Measurements from ENCODE around the gene SLC35E1. TPM values are rescaled to one million over a fixed set of nuclear protein-coding genes. Genes with fewer than 3 reads are reported as not detected.
A peak's percentile ranks its signal among the peaks of the same experiment; 100 is the strongest.

SLC35E1 gene
- total RNA-seq, 1 donor from 2014 or later: 26.9 TPM

DNA sequence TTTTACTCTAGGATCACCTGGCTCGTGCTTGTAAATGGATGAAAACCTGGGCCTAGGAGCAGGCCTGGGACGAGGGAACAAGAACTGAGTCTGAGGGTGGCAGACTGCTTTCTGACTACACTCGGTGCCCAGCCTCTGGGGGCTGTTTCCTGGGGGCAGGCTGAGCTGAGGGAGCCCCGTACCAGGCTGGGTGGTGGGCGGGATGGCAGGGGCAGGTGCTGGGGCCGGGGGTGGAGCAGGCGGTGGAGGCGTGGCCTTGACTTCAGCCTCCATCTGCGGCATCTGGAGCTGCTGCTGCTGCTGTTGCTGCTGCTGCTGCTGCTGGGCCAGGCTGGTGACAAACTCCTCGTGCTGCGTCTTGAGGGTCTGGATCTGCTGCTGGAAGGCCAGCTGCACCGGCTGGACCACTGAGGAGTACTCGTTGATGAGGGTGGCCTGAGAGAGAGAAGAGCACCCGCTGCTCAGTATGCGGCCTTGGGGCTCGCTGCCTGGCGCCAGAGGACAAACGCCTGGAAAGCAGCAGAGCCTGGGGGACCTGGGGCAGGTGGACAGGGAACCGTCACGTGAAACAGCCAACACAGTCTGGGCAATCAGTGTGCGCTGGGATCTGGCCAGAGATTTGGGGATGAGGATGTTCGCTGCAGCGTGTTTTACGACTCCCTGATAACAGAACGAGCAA lies 42.6 kb downstream of the SLC35E1 start:
- H3K4me3 ChIP-seq (ENCODE audit: low read depth, low read length): no peak overlapping the region
- no peak for TF ChIP-seq CTCF (conservative IDR thresholded peaks at IDR 0.05; ENCODE audit: low read depth, low read length)
- DNase-seq (ENCODE audit: low read depth): no peak

DNA sequence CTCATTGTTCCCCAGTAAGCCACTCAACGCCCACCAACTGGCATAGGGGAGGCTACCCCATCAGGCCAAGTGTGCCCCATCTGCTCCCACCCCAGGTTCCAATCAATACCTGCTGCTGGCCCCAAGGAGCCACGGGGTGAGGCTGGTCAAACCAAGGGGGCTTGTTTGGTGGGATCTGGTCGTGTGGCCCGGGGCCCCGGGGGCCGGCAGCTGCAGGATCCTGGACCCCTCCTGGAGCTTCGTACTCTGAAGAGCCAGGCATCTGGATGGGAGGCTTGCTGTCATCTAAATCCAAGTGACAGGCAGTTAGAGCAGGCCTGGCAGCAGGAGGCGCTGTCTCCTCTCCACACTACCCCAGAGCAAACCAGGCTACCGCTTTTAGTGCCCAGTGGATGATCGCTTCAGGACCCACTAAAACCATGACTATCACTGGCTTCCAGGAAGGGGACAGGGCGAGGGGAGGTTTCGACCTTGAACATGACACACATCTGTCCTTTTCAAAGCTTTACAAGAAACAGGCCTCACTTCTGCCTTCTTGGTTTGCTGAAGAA lies 44.2 kb downstream of the SLC35E1 start:
- H3K4me3 ChIP-seq (ENCODE audit: low read depth, low read length): no peak overlapping the region
- DNase-seq (ENCODE audit: low read depth): no peak
- TF ChIP-seq CTCF (conservative IDR thresholded peaks at IDR 0.05; ENCODE audit: low read depth, low read length): peak; percentile 61

DNA sequence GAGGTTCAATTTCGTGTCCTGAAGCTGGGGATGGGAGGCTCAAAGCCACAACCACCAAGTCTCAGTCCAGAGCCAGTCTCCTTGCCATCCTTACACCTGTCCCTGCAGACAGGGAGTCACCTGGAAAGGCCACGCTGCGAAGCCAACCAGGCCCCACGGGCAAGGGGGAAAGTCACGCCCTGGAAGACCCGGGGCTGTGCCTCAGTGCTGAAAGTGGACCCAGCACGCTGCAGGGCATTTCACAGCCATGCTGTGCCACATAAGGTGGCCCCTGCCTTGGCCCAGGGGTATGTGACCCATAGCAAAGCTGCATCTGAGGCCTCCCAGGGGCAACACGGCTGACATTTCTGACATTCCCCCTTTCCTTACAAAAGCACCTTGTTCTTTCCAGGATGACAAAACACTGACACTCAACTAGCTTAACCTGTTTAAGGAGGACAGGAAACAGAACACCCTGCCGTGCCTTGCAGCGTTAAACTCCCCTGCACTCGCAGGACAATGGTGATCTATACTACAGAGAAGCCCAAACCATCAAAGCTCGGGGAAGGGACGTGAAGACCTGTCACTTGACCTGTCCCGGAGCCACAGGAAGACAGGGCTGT lies 44.8 kb downstream of the SLC35E1 start:
- no peak for TF ChIP-seq CTCF (conservative IDR thresholded peaks at IDR 0.05; ENCODE audit: low read depth, low read length)
- H3K4me3 ChIP-seq (ENCODE audit: low read depth, low read length): no peak overlapping the region
- no peak for DNase-seq (ENCODE audit: low read depth)

DNA sequence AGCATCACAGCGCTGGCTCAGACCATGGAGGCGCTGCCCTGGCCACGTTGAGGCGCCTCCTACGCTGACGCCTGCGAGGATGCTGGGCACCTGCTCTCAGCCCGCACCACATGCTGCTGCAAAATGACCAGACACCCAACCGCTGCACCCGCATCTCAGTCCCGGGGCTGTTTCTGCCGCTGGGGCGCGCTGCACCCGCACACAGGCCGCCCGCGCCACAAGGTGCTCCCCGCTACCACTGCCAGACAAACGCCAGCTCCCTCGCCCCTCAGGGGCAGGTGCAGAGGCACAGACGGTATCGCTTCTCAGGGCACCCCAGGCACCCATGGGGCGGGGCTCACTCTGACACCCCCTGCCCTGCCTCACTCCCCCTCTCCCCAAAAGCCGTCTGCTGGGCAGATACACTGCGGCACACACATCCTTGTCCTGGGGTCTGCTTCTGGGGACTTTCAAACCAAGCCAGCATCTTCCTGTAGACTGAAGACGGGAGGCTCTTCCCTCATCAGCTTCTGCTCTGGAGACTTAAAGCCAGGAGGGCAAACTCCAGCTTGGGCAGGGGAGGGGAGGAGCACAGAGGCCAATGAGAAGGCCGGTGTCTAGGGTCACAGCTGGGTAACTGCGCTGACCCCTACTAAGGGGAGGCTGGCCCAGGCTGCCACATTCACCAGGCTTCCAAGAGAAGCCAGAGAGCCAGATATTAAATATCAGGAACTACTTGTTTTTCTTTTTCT lies 46.3 kb downstream of the SLC35E1 start:
- H3K4me3 ChIP-seq (ENCODE audit: low read depth, low read length): no peak overlapping the region
- no peak for DNase-seq (ENCODE audit: low read depth)
- no peak for TF ChIP-seq CTCF (conservative IDR thresholded peaks at IDR 0.05; ENCODE audit: low read depth, low read length)

GRCh38 chr19:16524991-16525734 lies 47.1 kb downstream of the SLC35E1 start:
- no peak overlapping the region for H3K4me3 ChIP-seq (ENCODE audit: low read depth, low read length)
- no peak for TF ChIP-seq CTCF (conservative IDR thresholded peaks at IDR 0.05; ENCODE audit: low read depth, low read length)
- DNase-seq (ENCODE audit: low read depth): no peak

GRCh38 chr19:16522559-16523377 lies 49.4 kb downstream of the SLC35E1 start:
- no peak for TF ChIP-seq CTCF (conservative IDR thresholded peaks at IDR 0.05; ENCODE audit: low read depth, low read length)
- no peak for DNase-seq (ENCODE audit: low read depth)
- no peak overlapping the region for H3K4me3 ChIP-seq (ENCODE audit: low read depth, low read length)
